ENCODE results near the gene ZBTB8A. TPM values are rescaled to one million over a fixed set of nuclear protein-coding genes. Genes with fewer than 3 reads are reported as not detected.
"Not testable (repeated sequence)": the region's sequence is repeated elsewhere in the genome, so short reads cannot be mapped to it uniquely, and the experiment has no call there.

ZBTB8A gene
- total RNA-seq: 11.3 and 12.6 TPM in 2 replicates

DNA sequence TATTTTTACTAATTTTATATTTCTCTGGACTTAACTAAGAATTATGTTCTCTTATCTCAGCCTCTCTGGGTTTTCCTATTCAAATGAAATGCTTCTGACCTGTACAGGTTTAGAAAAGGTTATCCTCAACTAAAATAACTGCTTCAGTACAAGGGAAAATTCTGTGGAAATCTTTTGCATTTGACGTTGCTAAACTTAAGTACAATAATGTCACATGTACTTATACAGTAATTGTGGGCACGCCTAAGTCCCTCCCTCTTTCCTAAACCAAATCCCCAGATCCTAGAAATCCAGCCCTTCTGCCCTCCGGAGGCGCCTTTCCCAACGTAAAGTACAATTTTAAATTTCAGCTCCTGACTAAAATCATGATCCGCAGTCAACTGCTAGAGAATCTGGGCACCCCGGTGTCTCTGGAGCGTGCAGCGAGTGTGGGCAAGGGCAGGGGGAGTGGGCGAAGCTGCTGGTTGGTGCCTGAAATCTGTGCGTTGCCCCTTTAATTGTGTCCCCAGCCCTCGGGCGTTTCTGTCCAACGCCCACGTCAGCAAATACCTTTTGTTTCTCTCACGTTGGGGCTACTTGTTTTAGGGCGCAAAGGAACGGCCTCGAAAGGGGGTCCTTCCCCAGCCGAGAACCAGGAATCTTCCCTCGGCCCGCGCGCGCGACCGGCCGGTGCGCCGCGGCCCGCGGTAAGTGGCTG lies at the start of gene ZBTB8A:
Gene ZBTB8A (plus strand): TSS at position 541 of the 697 bp plus-strand sequence. CDS start 53,505 bp downstream, outside the sequence.
- peak; percentile 68 for DNase-seq

DNA sequence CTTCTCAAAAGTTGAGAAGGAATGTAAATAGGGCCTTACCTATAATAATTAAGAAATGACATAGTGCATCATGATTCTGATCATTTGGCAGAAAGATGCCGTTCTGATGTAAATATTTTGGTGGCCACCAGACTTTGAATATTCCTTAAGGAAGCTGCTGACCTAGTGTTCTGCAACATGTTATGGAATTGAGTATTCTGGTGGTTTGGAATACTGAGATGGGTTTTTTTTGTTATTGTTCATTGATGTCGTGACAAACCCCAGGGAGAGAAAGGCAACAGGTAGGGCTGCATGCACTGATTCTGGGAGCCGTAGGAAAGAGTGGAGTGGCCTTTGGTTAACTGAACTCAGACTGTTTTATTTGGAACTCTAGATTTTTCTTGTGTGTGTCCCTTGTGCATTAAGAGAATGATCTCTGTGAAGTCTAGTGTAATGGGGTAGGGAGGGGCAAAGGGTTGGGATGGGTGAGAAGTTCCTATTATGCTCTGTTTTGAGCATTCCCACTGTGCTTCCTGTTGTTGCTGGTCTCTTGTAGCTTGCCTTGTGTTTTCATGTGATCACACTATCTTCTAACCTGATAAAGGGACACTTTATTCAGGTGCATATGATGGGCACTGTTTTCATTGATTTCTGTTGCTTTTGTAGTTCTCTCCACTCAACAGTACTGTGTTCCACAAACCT lies 49.3 kb upstream of the ZBTB8A start:
- no peak for DNase-seq

DNA sequence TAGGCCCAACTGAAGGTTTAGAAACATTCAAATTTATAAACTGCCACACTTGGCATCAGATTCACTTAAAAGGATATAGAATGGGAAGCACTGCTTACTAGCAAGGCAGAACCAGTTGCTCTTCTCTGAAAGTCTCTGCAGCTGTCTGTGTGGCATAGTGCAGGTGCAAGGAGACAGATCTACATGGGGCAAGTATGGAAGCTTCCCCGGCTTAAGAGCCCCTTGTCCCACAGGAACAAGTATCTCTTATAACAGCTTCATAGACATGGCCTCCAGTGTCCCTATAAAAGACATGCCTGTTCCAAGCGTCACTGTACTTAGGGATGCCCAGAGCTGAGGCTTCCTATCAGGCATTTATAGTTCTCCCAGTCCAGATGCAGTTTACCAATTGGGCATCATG lies 47.8 kb upstream of the ZBTB8A start:
- no peak for DNase-seq

DNA sequence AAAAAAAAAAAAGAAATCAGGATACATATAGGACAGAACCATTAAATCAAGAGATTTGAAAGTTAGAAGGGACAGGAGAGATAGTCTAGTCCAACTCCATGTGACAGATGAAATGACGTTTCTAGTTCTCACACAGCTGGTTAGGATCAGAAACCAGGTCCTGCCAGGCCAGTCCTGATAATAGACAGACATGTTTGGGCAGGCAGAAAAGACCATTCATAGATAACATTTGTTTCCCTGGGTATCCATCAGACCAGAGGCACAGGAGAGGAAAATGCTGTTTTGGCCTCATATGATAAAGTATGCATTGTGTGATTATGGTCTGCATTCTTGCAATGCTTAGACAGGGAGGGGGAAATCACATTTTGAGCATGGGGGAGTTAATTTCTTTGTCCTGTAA lies 45.0 kb upstream of the ZBTB8A start:
- DNase-seq: no peak

DNA sequence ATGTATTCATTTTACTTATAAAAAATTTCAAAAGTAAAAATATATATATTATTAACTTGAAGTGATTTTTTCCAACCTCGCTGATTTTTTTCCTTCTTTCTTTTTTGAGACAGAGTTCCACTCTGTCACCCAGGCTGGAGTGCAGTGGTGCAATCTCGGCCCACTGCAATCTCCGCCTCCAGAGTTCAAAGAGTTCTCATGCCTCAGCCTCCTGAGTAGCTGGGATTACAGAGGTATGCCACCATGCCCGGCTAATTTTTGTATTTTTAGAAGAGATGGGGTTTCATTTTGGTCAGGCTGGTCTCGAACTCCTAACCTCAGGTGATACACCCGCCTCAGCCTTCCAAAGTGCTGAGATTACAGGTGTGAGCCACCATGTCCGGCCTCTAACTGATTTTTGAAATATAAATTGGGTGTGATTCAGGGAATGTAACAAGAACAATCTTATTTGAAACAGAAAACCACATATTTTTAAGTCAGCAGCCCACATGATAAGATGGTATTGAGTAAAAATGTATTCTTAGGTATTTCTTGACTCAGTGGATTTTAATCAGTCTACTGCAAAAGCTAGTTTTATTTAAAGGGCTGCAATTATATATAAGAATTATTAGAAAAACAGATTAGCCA lies 44.4 kb upstream of the ZBTB8A start:
- DNase-seq: no peak

DNA sequence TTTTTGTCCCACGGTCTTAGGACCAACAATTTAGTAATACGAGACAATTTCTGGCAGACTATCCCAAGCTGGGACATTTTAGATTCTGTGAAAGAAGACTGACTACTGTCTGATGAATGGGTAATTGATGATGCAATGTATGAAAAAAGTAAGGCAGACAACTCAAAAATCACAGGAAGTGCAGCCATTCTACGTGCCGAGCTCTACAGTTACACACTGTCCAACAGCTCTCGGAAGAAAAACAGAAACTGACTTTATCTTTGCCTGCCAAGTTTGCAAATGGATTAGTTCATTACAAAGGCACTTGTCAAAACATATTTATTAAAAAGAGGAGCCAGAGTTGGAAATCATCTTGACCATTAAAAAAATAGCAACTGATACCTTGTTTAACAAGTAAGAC lies 43.1 kb upstream of the ZBTB8A start:
- DNase-seq: peak; percentile 64

DNA sequence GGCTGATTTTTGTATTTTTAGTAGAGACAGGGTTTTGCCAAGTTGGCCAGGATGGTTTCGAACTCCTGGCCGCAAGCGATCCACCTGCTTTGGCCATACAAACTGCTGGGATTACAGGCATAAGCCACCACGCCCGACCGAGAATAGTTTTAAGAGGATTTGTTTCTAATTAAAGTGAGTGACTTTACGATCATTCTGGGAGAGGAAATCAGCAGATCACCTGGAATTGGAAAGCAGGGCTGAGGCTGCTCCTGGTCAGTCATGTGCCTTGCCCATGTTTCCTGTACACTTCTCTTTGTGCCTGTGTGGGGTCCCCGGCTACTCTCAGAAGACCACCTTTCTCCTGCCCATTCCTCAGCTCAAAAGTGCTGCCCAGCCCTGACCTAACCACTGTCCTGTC lies 40.5 kb upstream of the ZBTB8A start:
- DNase-seq: no peak

DNA sequence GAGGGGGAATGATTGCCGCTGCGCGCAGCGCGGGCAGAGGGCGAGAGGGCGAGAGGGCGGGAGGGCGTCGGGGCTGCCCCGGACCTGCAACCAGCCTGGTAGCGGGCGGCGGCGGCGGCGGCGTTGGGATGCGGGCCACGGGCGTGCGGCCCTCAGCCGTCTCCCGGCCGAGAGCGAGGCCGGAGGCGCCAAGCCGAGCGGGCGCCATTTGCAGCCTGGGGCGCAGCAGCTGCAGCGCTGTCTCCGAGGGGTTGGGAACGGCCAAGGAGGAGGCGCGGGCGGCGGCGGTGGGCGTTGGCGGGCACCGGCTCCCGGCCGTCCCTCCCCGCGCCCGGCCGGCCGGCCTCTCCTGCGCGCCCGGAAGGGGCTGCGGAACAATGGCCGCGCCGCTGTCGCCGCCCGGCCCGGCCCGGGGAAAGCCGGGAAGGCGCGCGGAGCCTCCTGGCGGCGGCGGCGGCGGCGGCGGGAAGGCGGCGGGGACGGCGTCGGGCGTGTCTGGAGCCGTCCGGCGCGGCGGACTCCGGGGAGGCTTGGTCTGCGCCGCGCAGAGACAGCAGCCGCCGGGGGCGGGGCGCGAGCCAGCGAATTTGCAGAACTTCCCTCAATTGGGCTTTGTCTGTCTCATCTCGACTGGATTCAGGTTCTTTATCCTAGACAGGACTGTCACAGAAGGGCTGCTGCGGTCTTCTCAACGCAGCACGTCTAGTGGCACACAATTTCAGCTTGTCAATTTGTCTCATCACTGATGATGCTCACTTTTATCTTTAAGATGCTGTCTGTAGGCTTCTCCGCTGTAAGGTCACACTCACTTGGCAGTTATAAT lies 38.6 kb upstream of the ZBTB8A start:
- DNase-seq: peak; percentile 67

DNA sequence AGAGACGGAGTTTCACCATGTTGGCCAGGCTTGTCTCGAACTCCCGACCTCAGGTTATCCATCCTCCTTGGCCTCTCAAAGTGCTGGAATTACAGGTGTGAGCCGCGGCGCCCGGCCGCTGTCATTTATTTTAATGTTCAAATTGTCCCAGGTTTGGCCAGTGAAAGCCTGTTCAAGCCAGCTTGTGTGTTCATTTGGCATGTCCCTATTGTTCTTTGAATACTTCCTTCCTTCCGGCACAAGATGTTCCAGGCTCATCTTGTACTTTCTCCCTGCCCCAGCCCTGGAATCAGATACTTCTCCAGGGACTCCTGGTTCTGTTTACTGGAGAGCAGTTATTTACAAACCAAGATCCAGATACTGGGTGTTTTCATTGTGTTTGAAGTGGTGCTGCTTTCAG lies 37.4 kb upstream of the ZBTB8A start:
- peak; percentile 77 for DNase-seq

DNA sequence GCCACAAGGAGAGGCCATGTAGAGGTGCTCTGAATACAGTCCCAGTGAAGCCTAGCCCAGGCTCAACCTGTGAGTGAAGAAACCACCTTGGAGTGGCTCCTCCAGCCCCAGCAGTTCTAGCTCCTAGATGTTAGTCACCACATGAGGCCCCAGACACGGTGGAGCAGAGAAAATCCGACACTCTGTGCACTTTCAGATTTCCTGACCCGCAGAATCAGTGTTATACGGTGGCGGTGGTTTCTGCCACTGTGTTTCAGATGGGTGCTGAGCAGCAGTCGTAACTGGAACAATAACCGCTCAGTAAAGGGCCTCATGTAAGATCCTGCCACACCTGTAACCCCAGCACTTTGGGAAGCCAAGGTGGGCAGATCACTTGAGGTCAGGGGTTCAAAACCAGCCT lies 36.1 kb upstream of the ZBTB8A start:
- no peak for DNase-seq

DNA sequence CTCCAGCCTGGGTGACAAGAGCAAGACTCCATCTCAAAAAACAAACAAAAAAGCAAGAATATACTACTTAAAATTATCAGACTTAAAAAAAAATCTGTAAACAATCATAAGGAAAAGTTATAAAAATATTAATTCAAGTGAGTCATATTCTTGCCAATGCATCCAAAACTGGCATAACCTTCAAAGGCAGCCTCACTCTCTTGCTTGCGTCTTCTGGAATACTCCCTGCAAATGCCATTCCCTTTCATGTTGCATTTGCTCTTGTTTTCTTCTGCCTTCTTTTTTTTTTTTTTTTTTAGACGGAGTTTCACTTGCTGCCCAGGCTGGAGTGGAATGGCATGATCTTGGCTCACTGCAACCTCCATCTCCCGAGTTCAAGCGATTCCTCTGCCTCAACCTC lies 32.2 kb upstream of the ZBTB8A start:
- DNase-seq: no peak

DNA sequence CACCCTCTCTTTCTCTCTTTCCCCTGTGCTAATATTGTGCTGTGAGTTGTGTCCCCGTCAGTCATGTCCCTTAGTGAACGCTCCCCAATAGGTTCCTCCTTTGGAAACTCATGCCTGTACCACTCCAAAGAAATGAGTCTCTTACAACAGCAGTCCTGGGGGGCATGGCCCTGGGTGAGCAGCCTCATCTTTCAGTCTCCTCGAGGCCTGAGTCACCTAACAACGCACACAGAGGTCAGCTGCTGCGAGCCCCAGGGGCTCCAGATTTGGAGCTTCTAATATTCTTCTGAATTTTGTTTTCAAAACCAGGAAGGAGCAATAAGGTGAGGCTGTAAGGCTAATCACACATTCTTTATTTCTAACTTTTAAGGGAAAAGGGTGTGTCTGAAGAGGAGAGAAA lies 30.5 kb upstream of the ZBTB8A start:
- no peak for DNase-seq

DNA sequence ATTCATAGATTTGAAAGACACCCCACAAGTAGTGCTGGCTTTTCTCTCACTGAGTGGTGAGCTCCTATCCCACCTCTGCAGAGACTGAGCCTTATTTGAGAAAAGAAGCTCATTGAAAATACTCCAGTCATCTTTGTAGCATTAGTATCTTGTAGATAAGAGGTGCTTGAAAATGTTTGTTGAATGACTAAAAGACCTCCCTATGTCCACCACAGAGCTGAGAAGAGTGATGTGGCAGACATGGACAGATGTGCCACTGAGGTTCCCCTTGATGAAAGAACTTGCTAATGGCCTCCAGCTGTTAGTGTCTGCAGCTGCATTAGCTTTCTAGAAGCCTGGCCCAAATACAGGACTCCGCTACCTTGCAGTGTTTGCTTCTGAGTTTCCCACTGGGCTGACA lies 29.3 kb upstream of the ZBTB8A start:
- no peak for DNase-seq

DNA sequence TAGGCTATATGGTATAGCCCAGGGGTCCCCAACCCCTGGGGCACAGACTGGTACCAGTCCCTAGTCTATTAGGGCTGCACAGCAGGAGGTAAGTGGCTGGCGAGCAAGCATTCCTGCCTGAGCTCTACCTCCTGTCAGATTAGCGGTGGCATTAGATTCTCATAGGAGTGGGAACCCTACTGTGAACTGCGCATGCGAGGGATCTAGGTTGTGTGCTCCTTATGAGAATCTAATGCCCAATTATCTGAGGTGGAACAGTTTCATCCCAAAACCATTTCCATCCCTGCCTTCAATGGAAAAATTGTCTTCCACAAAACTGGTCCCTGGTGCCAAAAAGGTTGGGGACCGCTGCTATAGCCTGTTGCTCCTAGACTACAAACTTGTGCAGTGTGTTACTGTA lies 22.8 kb upstream of the ZBTB8A start:
- no peak for DNase-seq

DNA sequence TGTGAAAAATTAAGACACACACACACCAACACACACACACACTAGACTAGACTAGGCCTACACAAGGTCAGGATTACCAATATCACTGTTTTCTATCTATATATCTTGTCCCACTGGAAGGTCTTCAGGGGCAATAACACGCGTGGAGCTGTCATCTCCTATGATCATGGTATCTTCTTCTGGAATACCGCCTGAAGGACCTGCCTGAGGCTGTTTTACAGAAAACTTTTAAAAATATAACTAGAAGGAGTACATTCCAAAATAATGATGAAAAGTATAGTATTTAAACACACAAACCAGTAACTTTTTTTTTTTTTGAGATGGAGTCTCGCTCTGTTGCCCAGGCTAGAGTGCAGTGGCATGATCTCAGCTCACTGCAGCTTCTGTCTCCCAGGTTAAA lies 20.3 kb upstream of the ZBTB8A start:
- DNase-seq: no peak

DNA sequence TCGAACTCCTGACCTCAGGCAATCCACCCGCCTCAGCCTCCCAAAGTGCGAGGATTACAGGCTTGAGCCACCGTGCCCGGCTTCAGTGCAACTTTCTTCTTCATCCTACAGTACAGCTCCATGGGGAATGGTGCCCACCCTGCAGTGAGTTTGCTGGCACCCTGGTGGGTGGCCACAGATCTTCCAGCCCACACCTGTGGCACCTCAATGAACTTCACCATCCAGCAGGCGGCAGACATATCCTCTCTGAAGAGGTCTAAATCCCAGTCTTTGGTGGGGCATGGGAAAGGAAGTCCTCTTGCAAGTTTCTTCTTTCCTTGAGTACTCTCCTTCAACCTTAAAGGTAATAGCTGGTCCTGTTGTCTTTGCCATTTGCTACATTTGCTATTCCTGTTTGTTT lies 18.1 kb upstream of the ZBTB8A start:
- DNase-seq: peak; percentile 24

DNA sequence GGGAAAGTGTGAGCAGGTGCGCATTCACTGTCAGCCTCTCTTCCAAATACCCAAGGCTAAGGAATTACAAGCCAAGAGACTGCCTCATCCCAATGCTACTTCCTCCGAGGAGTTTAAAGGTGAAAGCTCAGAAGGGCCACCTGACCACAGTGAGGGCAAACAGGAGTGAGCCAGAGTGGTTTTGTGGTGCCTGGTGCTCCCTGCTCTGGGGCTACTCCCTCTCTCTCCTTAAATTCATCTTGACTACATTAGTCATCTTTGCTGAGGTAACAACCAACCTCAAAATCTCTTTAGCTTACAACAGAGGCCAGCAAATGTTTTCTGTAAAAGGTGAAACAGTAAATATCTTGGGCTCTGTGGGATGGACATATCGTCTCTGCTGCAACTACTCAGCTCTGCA lies 14.2 kb upstream of the ZBTB8A start:
- DNase-seq: no peak

DNA sequence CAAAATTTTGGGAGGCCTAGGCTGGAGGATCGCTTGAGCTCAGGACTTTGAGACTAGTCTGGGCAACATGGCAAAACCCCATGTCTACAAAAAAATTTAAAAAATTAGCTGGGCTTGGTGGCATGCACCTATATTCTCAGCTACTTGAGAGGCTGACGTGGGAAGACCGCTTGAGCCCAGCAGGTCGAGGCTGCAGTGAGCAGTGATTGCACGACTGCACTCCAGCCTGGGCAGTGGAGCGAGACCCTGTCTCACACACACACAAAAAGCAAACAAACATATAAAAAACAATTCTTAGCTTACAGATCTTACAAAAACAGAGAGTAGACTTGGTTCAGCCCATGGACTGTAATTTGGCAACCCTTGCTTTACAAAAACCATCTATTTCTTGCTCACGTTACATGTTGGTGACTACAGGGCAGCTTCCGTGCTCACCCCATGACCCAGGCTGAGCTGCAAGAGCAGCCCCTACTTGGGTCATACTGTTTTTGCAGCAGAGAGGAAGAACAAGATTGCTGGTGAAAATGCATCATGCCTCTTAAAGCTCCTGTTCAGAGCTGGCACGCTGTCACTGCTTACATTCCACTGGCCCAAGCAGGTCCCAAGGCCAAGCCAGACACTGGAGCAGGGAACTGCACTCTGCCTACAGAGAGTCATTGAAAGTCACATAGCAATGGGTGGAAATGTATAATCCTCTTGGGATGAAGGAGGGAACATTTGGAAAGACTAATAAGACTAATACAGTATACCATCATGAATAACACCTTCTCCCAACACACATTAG lies 13.4 kb upstream of the ZBTB8A start:
- no peak for DNase-seq

DNA sequence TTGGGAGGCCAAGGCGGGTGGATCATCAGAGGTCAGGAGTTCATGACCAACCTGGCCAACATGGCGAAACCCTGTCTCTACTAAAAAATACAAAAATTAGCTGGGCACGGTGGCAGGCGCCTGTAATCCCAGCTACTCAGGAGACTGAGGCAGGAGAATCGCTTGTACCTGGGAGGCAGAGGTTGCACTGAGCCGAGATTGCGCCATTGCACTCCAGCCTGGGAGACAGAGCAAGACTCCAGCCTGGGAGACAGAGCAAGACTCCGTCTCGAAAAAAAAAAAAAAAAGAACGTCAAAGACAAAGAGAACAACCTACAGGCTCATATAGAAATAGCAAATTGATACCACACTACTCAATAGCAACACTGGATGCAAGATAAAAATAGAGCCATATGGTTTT lies 10.7 kb upstream of the ZBTB8A start:
- not testable (repeated sequence) for DNase-seq

DNA sequence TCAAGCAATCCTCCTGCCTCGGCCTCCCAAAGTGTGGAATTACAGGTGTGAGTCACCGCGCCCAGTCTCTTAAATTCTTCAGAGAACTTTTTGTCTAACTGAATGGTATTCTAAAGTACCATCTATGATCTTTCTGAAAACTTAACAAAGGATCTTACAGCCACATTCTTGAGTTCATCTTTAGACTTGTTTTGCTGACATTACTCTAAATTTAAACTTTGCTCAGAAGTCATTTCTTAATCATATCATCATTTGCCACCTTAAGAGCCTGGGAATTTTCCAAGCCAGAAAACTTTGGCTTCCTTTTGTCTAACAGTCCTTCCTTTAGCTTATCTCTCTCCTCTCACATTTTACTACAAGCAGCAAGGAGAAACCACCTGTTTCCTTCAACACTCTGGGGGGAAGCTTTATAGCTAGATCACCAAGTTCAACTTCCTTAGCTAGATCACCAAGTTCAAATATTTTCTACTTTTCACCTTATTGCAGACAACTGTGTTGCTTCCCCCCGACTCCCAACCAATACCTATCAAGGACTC lies 5.4 kb upstream of the ZBTB8A start:
- DNase-seq: peak; percentile 96

DNA sequence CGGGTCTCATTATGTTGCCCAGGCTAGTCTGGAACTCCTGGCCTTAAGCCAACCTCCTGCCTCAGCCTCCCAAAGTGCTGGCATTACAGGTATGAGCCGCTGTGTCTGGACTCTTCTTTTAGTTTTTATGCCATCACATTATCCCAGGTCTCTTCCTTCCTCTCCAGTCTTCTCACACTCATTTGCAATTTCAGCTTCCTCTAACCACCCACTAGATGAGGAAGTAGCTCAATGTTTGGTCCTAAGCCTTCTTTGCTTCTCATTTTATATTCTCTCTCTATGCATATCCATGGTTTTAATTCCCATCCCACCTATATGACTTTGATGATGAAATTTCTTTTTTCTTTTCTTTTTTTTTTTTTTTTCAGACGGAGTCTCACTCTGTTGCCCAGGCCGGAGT lies 3.1 kb upstream of the ZBTB8A start:
- no peak for DNase-seq

DNA sequence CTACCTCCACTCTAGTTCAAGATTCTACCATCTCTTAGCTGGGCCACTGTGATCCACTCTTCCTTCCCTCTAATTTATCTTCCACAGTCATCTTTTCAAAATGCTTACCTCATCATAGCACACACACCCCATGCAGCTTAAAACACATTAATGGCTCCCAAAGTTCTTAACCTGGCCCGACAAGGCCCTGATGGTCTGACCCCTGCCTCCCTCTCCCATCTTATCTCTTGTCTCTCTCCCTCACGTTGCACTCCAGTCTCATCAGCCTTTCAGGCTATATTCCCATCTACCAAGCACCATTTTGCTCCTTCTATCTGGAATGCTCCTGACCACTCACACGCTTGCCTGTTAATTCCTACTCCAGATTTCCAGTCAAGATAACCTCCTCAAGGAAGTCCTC lies 2.5 kb upstream of the ZBTB8A start:
- no peak for DNase-seq
